Fibroblast of villous mesenchyme (primary cell): ENCODE measurements around the gene ELAC1. TPM values are rescaled to one million over a fixed set of nuclear protein-coding genes. Genes with fewer than 3 reads are reported as not detected.

Experiments used
- DNase-seq: peaks from one replicate; pipeline ENCODE4 v3.0.0-alpha.2; 2010; ENCODE audit warnings: low read depth
- H3K4me3 ChIP-seq: 2 replicates; pipeline ENCODE4 v1.5.1; 2011; ENCODE audit warnings: low read depth, mild to moderate bottlenecking, low read length
- CTCF ChIP-seq: IDR thresholded peaks from 2 replicates; pipeline ENCODE4 v1.5.1; 2012; ENCODE audit warnings: low read depth, mild to moderate bottlenecking, low read length; ENCODE audit not compliant: insufficient read depth
- small RNA-seq: library from RNA; depleted of rRNA; stranded (forward); fragments of <200 nt; gene quantifications from one replicate; pipeline ENCODE3, GENCODE V24; 2012
- total RNA-seq: library from RNA; depleted of rRNA; stranded (reverse); fragments of >200 nt; gene quantifications from 2 replicates; pipeline ENCODE4 v1.2.3, GENCODE V29; 2012

ELAC1 gene
- total RNA-seq, 1 donor = 8.6 TPM

DNA sequence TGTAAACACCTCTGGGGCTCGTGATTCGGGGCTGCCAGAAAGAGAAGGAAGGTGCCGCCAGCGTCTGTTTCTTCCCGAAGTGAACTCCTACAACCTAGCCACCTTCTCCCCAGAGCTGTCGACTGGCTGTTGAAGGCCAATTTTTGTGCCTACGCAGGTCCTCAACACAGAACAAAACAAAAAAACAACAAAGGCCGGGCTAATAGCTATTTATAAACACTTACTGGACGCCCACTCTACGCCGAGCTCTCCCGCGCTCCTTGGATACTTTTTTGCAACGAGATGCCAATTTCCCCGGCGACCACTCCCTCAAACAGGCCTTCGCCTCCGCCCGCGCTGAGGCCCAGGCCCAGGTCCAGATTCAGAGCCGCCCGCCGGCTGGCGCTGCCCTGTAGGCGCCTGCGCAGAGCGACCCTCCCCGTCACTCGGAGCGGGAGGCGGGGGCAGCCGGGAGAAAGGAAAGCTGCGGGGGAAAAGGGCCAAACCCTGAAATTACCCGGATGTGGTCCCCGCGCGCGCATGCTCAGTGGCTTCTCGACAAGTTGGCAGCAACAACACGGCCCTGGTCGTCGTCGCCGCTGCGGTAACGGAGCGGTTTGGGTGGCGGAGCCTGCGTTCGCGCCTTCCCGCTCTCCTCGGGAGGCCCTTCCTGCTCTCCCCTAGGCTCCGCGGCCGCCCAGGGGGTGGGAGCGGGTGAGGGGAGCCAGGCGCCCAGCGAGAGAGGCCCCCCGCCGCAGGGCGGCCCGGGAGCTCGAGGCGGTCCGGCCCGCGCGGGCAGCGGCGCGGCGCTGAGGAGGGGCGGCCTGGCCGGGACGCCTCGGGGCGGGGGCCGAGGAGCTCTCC, 62.1 kb downstream of the ELAC1 start, which contains the start of gene SMAD4:
SMAD4 (plus strand) TSS at position 520 of the 843 bp plus-strand sequence. CDS start 16,834 bp downstream, outside the sequence.
- DNase-seq = peak; percentile 97
- no peak for TF ChIP-seq CTCF
- peak within 1 kb of the TSS; percentile 88 for H3K4me3 ChIP-seq

- H3K4me3 ChIP-seq = peak overlapping the region; percentile 88
- TF ChIP-seq CTCF = no peak
- peak; percentile 63 for DNase-seq
These were observed 62.9 kb downstream of the ELAC1 start for GRCh38 chr18:51030537-51031258.

GRCh38 chr18:51032193-51032592, 64.4 kb downstream of the ELAC1 start:
- TF ChIP-seq CTCF = no peak
- no peak for DNase-seq

GRCh38 chr18:51037230-51037629, 69.4 kb downstream of the ELAC1 start:
- no peak overlapping the region for H3K4me3 ChIP-seq
- no peak for DNase-seq
- TF ChIP-seq CTCF = no peak

More at GRCh38 chr18:51032193-51032592, 64.4 kb downstream of the ELAC1 start:
- H3K4me3 ChIP-seq = peak overlapping the region; percentile 88

Small RNA genes within 50 kb of the gene (small RNA-seq; reads per million reads assigned to genes)
- gene RF00019 = not detected

Other genes with a start within 250 kb of the ELAC1 start
- gene MRO, start 148.0 kb upstream of the ELAC1 start, total RNA-seq = under 0.01 TPM in 1 of 2 replicates, not detected in the other
- 27.1 and 38.9 TPM in 2 replicates for gene ME2, start 88.9 kb upstream of the ELAC1 start, total RNA-seq
- 67.3 and 110 TPM in 2 replicates for gene SMAD4, start 62.2 kb downstream of the ELAC1 start, total RNA-seq
- gene MEX3C, start 229.6 kb downstream of the ELAC1 start, total RNA-seq = 44.8 and 50.5 TPM in 2 replicates